SK-N-SH (cell line): ENCODE results near the gene SYNJ2.

Source experiments
- CHD2 ChIP-seq: fragments of 150-350 bp; IDR thresholded peaks from 2 replicates; pipeline ENCODE4 v1.6.1; 2018; ENCODE audit warnings: low read length; ENCODE audit not compliant: partially characterized antibody
- EZH2phosphoT487 ChIP-seq: fragments of 200-600 bp; sonication (generic); IDR thresholded peaks from 2 replicates; pipeline ENCODE4 v1.6.1; 2017; ENCODE audit warnings: low read depth, mixed run types, mild to moderate bottlenecking, antibody characterized with exemption, moderate library complexity, borderline replicate concordance
- GABPA ChIP-seq: IDR thresholded peaks from 2 replicates; pipeline ENCODE4 v1.4.0; 2012; ENCODE audit warnings: low read depth, mild to moderate bottlenecking
- MEF2A ChIP-seq: IDR thresholded peaks from 2 replicates; pipeline ENCODE4 v1.4.0; 2012; ENCODE audit warnings: low read depth, borderline replicate concordance
- POLR2AphosphoS5 ChIP-seq: IDR thresholded peaks from 2 replicates; pipeline ENCODE4 v1.6.1; 2012; ENCODE audit warnings: low read depth, low read length
- SMC3 ChIP-seq: IDR thresholded peaks from 2 replicates; pipeline ENCODE4 v1.6.1; 2012; ENCODE audit warnings: low read depth, low read length, improper control_type of control experiment
- TAF1 ChIP-seq: IDR thresholded peaks from 2 replicates; pipeline ENCODE4 v1.6.1; 2012; ENCODE audit warnings: low read depth, mild to moderate bottlenecking, low read length, moderate library complexity, borderline replicate concordance
- TF ChIP-seq, protein P1 (sequence below): fragments of 200-600 bp; sonication (generic); IDR thresholded peaks from 2 replicates; pipeline ENCODE4 v1.6.1; 2017; ENCODE audit warnings: antibody characterized with exemption, mild to moderate bottlenecking, moderate library complexity
- TF ChIP-seq, protein P2 (sequence below): IDR thresholded peaks from 2 replicates; pipeline ENCODE4 v1.6.1; 2012; ENCODE audit warnings: mild to moderate bottlenecking, low read depth, low read length, moderate library complexity

DNA sequence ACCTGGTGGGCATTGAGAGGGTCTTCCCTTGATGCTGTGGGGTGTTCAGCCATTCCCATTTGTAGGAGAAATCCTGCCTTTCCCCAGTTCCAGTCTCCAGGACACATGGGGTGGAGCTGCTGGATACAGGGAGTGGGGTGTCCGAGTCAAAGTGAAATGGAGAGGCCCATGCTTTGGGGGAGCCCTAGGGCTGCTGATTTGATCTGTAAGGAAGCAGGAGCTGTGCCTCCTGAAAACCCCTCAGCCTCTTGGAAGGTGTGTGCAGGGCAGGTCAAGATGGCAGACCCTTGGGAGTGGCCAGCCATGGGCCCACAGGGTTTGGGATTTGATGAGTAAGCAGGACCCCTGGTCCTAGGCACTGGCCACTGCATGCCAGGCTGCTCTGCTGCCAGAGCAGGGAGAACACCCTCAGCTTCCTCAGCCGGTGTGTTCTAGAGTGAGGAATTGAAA, 104.4 kb downstream of the SYNJ2 start:
- TF ChIP-seq GABPA (no peak), TAF1 (no peak), EZH2phosphoT487 (no peak), MEF2A (no peak), SMC3 (no peak), POLR2AphosphoS5 (no peak), CHD2 (no peak)
- TF ChIP-seq, protein P1, sequence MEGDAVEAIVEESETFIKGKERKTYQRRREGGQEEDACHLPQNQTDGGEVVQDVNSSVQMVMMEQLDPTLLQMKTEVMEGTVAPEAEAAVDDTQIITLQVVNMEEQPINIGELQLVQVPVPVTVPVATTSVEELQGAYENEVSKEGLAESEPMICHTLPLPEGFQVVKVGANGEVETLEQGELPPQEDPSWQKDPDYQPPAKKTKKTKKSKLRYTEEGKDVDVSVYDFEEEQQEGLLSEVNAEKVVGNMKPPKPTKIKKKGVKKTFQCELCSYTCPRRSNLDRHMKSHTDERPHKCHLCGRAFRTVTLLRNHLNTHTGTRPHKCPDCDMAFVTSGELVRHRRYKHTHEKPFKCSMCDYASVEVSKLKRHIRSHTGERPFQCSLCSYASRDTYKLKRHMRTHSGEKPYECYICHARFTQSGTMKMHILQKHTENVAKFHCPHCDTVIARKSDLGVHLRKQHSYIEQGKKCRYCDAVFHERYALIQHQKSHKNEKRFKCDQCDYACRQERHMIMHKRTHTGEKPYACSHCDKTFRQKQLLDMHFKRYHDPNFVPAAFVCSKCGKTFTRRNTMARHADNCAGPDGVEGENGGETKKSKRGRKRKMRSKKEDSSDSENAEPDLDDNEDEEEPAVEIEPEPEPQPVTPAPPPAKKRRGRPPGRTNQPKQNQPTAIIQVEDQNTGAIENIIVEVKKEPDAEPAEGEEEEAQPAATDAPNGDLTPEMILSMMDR, result no peak
- TF ChIP-seq, protein P2, sequence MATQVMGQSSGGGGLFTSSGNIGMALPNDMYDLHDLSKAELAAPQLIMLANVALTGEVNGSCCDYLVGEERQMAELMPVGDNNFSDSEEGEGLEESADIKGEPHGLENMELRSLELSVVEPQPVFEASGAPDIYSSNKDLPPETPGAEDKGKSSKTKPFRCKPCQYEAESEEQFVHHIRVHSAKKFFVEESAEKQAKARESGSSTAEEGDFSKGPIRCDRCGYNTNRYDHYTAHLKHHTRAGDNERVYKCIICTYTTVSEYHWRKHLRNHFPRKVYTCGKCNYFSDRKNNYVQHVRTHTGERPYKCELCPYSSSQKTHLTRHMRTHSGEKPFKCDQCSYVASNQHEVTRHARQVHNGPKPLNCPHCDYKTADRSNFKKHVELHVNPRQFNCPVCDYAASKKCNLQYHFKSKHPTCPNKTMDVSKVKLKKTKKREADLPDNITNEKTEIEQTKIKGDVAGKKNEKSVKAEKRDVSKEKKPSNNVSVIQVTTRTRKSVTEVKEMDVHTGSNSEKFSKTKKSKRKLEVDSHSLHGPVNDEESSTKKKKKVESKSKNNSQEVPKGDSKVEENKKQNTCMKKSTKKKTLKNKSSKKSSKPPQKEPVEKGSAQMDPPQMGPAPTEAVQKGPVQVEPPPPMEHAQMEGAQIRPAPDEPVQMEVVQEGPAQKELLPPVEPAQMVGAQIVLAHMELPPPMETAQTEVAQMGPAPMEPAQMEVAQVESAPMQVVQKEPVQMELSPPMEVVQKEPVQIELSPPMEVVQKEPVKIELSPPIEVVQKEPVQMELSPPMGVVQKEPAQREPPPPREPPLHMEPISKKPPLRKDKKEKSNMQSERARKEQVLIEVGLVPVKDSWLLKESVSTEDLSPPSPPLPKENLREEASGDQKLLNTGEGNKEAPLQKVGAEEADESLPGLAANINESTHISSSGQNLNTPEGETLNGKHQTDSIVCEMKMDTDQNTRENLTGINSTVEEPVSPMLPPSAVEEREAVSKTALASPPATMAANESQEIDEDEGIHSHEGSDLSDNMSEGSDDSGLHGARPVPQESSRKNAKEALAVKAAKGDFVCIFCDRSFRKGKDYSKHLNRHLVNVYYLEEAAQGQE, result no peak
